Cardiac muscle cell (in vitro differentiated cells and primary cell): ENCODE results near the gene ZNF714. TPM values are rescaled to one million over a fixed set of nuclear protein-coding genes. Genes with fewer than 3 reads are reported as not detected.

Experiments
- DNase-seq, 2 donors: peaks; one replicate each; pipeline versions ENCODE4 v3.0.0 to v3.0.0-alpha.2; 2010 to 2017; ENCODE audit warnings: low read depth in 1 of 2, low spot score in 1 of 2
- H3K27ac ChIP-seq: fragments of 200-600 bp; sonication (generic); 2 replicates; pipeline ENCODE4 v1.5.1; 2016
- H3K27me3 ChIP-seq: fragments of 200-600 bp; sonication (generic); 2 replicates; pipeline ENCODE4 v1.6.0; 2016; ENCODE audit warnings: control low read depth
- H3K36me3 ChIP-seq: fragments of 200-600 bp; sonication (generic); 2 replicates; pipeline ENCODE4 v1.5.1; 2016; ENCODE audit warnings: control low read depth
- H3K4me1 ChIP-seq: fragments of 200-600 bp; sonication (generic); 2 replicates; pipeline ENCODE4 v1.8.1; 2017; ENCODE audit warnings: low read depth, mild to moderate bottlenecking, mixed run types
- H3K4me3 ChIP-seq: fragments of 200-600 bp; sonication (generic); 2 replicates; pipeline ENCODE4 v1.5.1; 2016; ENCODE audit warnings: mild to moderate bottlenecking
- H3K9me3 ChIP-seq: fragments of 200-600 bp; sonication (generic); 2 replicates; pipeline ENCODE4 v1.5.1; 2017; ENCODE audit warnings: low read depth, mild to moderate bottlenecking, control low read depth
- CTCF ChIP-seq: IDR thresholded peaks from 2 replicates; pipeline ENCODE4 v1.5.1; 2012; ENCODE audit warnings: low read depth, mild to moderate bottlenecking, low read length
- polyA plus RNA-seq: library from polyadenylated mRNA; unstranded; fragments of >200 nt; fragmentation: Nextera tagmentation; extraction: Ambion mirVana; gene quantifications from 2 replicates; pipeline ENCODE4 v1.2.1, GENCODE V29; 2016
- total RNA-seq: library from RNA; depleted of rRNA; stranded (reverse); fragments of >200 nt; gene quantifications from 2 replicates; pipeline ENCODE4 v1.2.3, GENCODE V29; 2016

Gene ZNF714
- total and polyA plus RNA-seq, 2 experiments from 2014 or later: 12.5 to 17.3 TPM

DNA sequence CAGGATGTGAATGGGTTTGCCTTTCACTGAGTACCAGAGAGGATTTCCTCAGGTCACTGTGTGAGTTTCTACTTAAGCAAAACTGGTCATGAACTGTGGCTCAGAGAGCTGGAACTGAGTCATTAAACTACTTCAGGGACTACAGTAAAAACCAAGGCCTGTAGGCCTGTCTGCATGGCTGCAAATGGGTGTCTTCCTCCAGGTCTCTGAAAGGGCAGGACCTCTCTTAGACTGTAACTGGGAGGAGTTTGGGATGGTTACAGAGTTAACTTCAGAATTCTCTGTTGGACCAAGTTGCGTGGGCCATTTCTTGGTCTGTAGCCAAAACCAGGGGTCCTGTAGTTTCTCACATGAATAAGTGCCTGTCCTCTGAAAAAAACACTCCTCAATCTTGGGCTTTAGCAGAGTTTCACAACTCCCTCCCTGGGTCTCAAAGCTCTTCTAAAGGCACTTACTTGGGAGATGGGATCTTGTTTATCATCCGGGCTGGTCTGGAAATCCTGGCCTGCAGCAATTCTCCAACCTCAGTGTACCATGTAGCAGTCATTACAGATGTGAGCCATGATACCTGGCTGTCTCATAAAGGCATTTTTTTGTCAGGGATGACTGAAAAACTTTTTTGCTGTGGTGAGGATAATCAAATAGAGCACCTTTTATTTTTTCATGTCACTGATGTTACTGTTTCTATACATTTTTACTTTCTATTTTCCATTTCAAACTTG, 19.7 kb downstream of the ZNF714 start:
- no peak for TF ChIP-seq CTCF
- Histone ChIP-seq H3K36me3 (no peaks in the 10 kb centered on the region), H3K27ac (peak overlapping the region; percentile 79), H3K9me3 (no peaks in the 10 kb centered on the region), H3K4me3 (no peak overlapping the region), H3K27me3 (no peaks in the 10 kb centered on the region), H3K4me1 (peaks cover 3% of the 10 kb centered on the region)
- DNase-seq: peak; percentile 28 to 29

DNA sequence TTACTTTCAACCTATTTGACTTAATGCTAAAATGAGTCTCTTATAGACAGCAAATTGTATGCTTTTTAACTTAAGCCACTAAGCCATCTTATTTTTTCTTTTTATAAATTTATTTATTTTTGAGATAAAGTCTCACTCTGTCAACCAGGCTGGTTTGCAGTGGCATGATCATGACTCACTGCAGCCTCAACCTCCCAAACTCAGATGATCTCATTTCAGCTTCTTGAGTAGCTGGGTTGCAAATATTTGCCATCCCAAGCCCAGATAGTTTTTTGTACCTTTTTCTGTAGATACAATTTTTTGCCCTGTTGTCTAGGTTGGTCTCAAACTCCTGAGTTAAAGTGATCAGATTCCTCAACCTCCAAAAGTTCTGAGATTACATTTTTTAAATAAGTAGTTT, 27.1 kb downstream of the ZNF714 start:
- DNase-seq: peak in 1 of 2 donors; percentile 17
- Histone ChIP-seq H3K4me1 (no peaks in the 10 kb centered on the region), H3K27ac (no peak overlapping the region), H3K4me3 (no peak overlapping the region), H3K36me3 (no peaks in the 10 kb centered on the region), H3K27me3 (no peaks in the 10 kb centered on the region), H3K9me3 (no peaks in the 10 kb centered on the region)
- no peak for TF ChIP-seq CTCF

GRCh38 chr19:21110183-21110582, 28.2 kb downstream of the ZNF714 start:
- Histone ChIP-seq H3K36me3 (no peaks in the 10 kb centered on the region), H3K27ac (no peak overlapping the region), H3K9me3 (no peaks in the 10 kb centered on the region), H3K27me3 (no peaks in the 10 kb centered on the region), H3K4me3 (no peak overlapping the region), H3K4me1 (no peaks in the 10 kb centered on the region)
- TF ChIP-seq CTCF: no peak
- DNase-seq: no peak

GRCh38 chr19:21115430-21115829, 33.4 kb downstream of the ZNF714 start:
- Histone ChIP-seq H3K27me3 (no peaks in the 10 kb centered on the region), H3K4me1 (no peaks in the 10 kb centered on the region), H3K36me3 (peaks cover 10% of the 10 kb centered on the region), H3K4me3 (no peak overlapping the region), H3K9me3 (no peaks in the 10 kb centered on the region), H3K27ac (no peak overlapping the region)
- TF ChIP-seq CTCF: no peak
- DNase-seq: no peak

- no peaks in the 10 kb centered on the region for H3K9me3 ChIP-seq
- no peak for TF ChIP-seq CTCF
- no peak overlapping the region for H3K4me3 ChIP-seq
- no peak overlapping the region for H3K27ac ChIP-seq
- no peak for DNase-seq
- H3K27me3 ChIP-seq: no peaks in the 10 kb centered on the region
- no peaks in the 10 kb centered on the region for H3K4me1 ChIP-seq
- peaks cover 10% of the 10 kb centered on the region for H3K36me3 ChIP-seq
Measured at GRCh38 chr19:21117041-21117907, 35.3 kb downstream of the ZNF714 start.
